Measurements from ENCODE around the gene KRT71. TPM values are rescaled to one million over a fixed set of nuclear protein-coding genes. Genes with fewer than 3 reads are reported as not detected.

Gene KRT71
- total and polyA plus RNA-seq, 2 of the 8 experiments (the other 6 are each of a cell fraction or from before 2014, with no cell fraction given), result not detected

DNA sequence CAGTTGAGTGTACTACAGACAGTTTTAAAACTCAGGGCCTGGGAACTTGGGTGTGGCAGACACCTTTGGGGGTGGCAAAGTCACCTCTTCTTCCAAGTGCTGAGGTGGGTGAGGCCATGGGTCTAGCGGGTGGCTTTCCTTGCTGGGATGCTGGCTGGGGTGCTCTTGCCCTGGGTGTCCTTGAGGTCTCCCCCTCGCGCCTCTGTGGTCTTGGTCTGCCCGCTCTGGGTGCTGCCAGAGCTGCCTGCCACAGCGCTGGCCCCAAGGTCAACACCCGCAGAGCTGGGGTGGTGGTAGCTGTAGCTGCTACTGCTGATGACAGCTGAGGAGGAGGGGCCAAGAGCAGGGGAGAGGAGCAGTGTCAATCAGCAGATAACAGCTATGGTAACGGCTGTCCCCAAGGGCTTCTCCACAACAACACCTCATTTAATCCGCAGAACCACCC is 13.9 kb upstream of the KRT71 start:
- H4K8ac ChIP-seq (ENCODE audit: extremely low read depth, insufficient read depth, low read length), result no peak overlapping the region
- no peaks in the 10 kb centered on the region; a peak in 1 of 7 replicates for H3K27me3 ChIP-seq (replicated peaks in 1 of 4; ENCODE audit: control insufficient read depth in 3 of 4, extremely low read depth in 1 of 4, insufficient read depth in 3 of 4, low read length in 3 of 4)
- no peak overlapping the region for H2BK20ac ChIP-seq (ENCODE audit: low read length)
- no peak overlapping the region for H3K14ac ChIP-seq (ENCODE audit: insufficient read length)
- no peak overlapping the region for H2AFZ ChIP-seq (ENCODE audit: low read length)
- no peak overlapping the region for H3K27ac ChIP-seq (ENCODE audit: low read depth, low read length)
- no peaks in the 10 kb centered on the region for H3K4me1 ChIP-seq (replicated peaks in 1 of 4; ENCODE audit: control insufficient read depth in 3 of 4, insufficient read depth in 4 of 4, low read length in 3 of 4)
- FAIRE-seq, result no peak
- no peak overlapping the region for H3K4ac ChIP-seq (replicated peaks; ENCODE audit: insufficient read length, low read depth, low read length)
- no peaks in the 10 kb centered on the region for H3K36me3 ChIP-seq (ENCODE audit: control insufficient read depth in 2 of 4, insufficient read depth in 4 of 4, low read length in 3 of 4)
- no peak overlapping the region for H3K4me3 ChIP-seq (ENCODE audit: extremely low read depth in 1 of 4, insufficient read depth in 2 of 4, low read depth in 3 of 4, low read length in 4 of 4)
- H2BK15ac ChIP-seq (ENCODE audit: low read length), result no peak overlapping the region
- ChIA-PET POLR2A (ENCODE audit: partially characterized antibody) (no interaction called here), CTCF (ENCODE audit: partially characterized antibody) (interaction anchor here (0.7 to 2.7 kb wide), 18 partner anchors 10 to 426 kb away, joined by 3 to 13 read pairs (median 4); partner anchors contain the start of gene KRT71)
- H3K18ac ChIP-seq (ENCODE audit: extremely low read depth, low read length), result no peak overlapping the region
- H3K9ac ChIP-seq (replicated peaks in 1 of 4; ENCODE audit: extremely low read depth in 1 of 4, low read depth in 3 of 4, low read length in 3 of 4), result no peak overlapping the region
- no peak overlapping the region for H2BK12ac ChIP-seq (ENCODE audit: low read depth, low read length)
- H3K23me2 ChIP-seq (ENCODE audit: low read depth, low read length), result no peaks in the 10 kb centered on the region
- H3K4me2 ChIP-seq (ENCODE audit: insufficient read depth in 1 of 2, low read depth in 2 of 2, low read length in 2 of 2), result no peak overlapping the region
- H4K5ac ChIP-seq (ENCODE audit: insufficient read length, low read depth, low read length), result no peak overlapping the region
- H2BK5ac ChIP-seq (ENCODE audit: low read depth, low read length), result no peak overlapping the region
- H2BK120ac ChIP-seq (replicated peaks; ENCODE audit: low read depth, low read length), result no peak overlapping the region
- H3K79me2 ChIP-seq (ENCODE audit: control insufficient read depth in 1 of 2, insufficient read depth in 2 of 2, low read length in 2 of 2), result no peaks in the 10 kb centered on the region
- no peak overlapping the region for H3K23ac ChIP-seq (ENCODE audit: insufficient read length)
- no peaks in the 10 kb centered on the region for H3K79me1 ChIP-seq (ENCODE audit: low read depth, low read length)
- TF ChIP-seq TEAD4 (IDR thresholded peaks at IDR 0.05; ENCODE audit: low read depth, low read length) (no peak), RBBP5 (IDR thresholded peaks at IDR 0.05; ENCODE audit: borderline replicate concordance, low read depth, low read length) (no peak), KDM1A (IDR thresholded peaks at IDR 0.05; ENCODE audit: borderline replicate concordance, low read length) (no peak), GABPA (IDR thresholded peaks at IDR 0.05; ENCODE audit: borderline replicate concordance, insufficient read depth, low read length) (no peak), ZNF274 (IDR thresholded peaks at IDR 0.05; ENCODE audit: borderline replicate concordance, extremely low read depth, low read length) (no peak), EP300 (IDR thresholded peaks at IDR 0.05; ENCODE audit: borderline replicate concordance in 1 of 2, low read depth in 2 of 2, low read length in 2 of 2) (no peak), CBX8 (IDR thresholded peaks at IDR 0.05; ENCODE audit: borderline replicate concordance, low read depth, low read length) (no peak), SP4 (IDR thresholded peaks at IDR 0.05; ENCODE audit: low read length) (no peak), PHF8 (conservative IDR thresholded peaks at IDR 0.05; ENCODE audit: low read depth, low read length) (no peak), RNF2 (IDR thresholded peaks at IDR 0.05; ENCODE audit: borderline replicate concordance, low read depth, low read length, missing control alignments, poor library complexity, severe bottlenecking) (no peak), EGR1 (IDR thresholded peaks at IDR 0.05; ENCODE audit: borderline replicate concordance, low read depth, low read length) (no peak)
- H3K9me3 ChIP-seq (ENCODE audit: insufficient read depth in 2 of 2, low read depth in 1 of 2, low read length in 1 of 2), result no peaks in the 10 kb centered on the region
- no peak overlapping the region for H3K56ac ChIP-seq (replicated peaks; ENCODE audit: insufficient read length, low read depth, low read length)
- no peak overlapping the region for H4K91ac ChIP-seq (replicated peaks; ENCODE audit: insufficient read length, low read length)
- DNase-seq (ENCODE audit: low read depth in 1 of 2, low spot score in 2 of 2), result no peak
- no peak overlapping the region for H2AK5ac ChIP-seq (ENCODE audit: low read depth, low read length)
- 93% methylated on average over 8 of the region's 8 CpGs; no CpG with 5 or more reads in 1 of the 2 experiments for WGBS, 2 experiments (ENCODE audit: extremely low coverage in 1 of 2, insufficient coverage in 1 of 2, insufficient read length in 1 of 2, insufficient replicate concordance in 2 of 2, low coverage in 1 of 2, low lambda C conversion rate in 2 of 2, missing lambda C conversion rate in 1 of 2)
- no peaks in the 10 kb centered on the region for H4K20me1 ChIP-seq (replicated peaks in 1 of 2; ENCODE audit: control insufficient read depth in 1 of 2, insufficient read depth in 2 of 2, low read length in 2 of 2)

Measured in H1 (cell line).